Astrocyte of the hippocampus (primary cell): ENCODE measurements around the gene PSG7.
"Not testable (repeated sequence)": the region's sequence is repeated elsewhere in the genome, so short reads cannot be mapped to it uniquely, and the experiment has no call there.

Experiments
- DNase-seq: peaks from one replicate; pipeline ENCODE4 v3.0.0; 2011; ENCODE audit warnings: low read depth, low spot score

Gene PSG7

GRCh38 chr19:42916931-42917330 lies 20.1 kb downstream of the PSG7 start:
- DNase-seq = not testable (repeated sequence)

GRCh38 chr19:42913516-42913915 lies 23.5 kb downstream of the PSG7 start:
- DNase-seq = not testable (repeated sequence)

- not testable (repeated sequence) for DNase-seq
These were observed 24.1 kb downstream of the PSG7 start for GRCh38 chr19:42912941-42913340.

GRCh38 chr19:42911731-42912130 lies 25.3 kb downstream of the PSG7 start:
- DNase-seq = not testable (repeated sequence)

GRCh38 chr19:42906162-42906561 lies 30.8 kb downstream of the PSG7 start:
- not testable (repeated sequence) for DNase-seq

GRCh38 chr19:42900561-42900960 lies 36.4 kb downstream of the PSG7 start:
- DNase-seq = not testable (repeated sequence)

- not testable (repeated sequence) for DNase-seq
These were observed 37.3 kb downstream of the PSG7 start for GRCh38 chr19:42899674-42900073.

- not testable (repeated sequence) for DNase-seq
These were observed 37.9 kb downstream of the PSG7 start for GRCh38 chr19:42899110-42899509.

- DNase-seq = not testable (repeated sequence)
These were observed 38.4 kb downstream of the PSG7 start for GRCh38 chr19:42898656-42899055.

GRCh38 chr19:42897729-42898128 lies 39.3 kb downstream of the PSG7 start:
- DNase-seq = not testable (repeated sequence)

GRCh38 chr19:42890446-42890845 lies 46.6 kb downstream of the PSG7 start:
- not testable (repeated sequence) for DNase-seq

GRCh38 chr19:42887876-42888445 lies 49.0 kb downstream of the PSG7 start:
- DNase-seq = not testable (repeated sequence)

- DNase-seq = not testable (repeated sequence)
These were observed 54.3 kb downstream of the PSG7 start for GRCh38 chr19:42882730-42883129.

GRCh38 chr19:42882010-42882409 lies 55.0 kb downstream of the PSG7 start:
- not testable (repeated sequence) for DNase-seq

- DNase-seq = not testable (repeated sequence)
These were observed 55.7 kb downstream of the PSG7 start for GRCh38 chr19:42881279-42881678.

- not testable (repeated sequence) for DNase-seq
These were observed 56.4 kb downstream of the PSG7 start for GRCh38 chr19:42880621-42881020.

GRCh38 chr19:42879613-42880012 lies 57.4 kb downstream of the PSG7 start, which contains the start of gene PSG1:
TSS of gene PSG1 (minus strand) at chr19:42879713. CDS start at chr19:42879581, 132 bp downstream.
- DNase-seq = no peak

GRCh38 chr19:42876596-42876995 lies 60.4 kb downstream of the PSG7 start:
- DNase-seq = peak; percentile 45

GRCh38 chr19:42875881-42876280 lies 61.1 kb downstream of the PSG7 start:
- DNase-seq = peak; percentile 53

- DNase-seq = peak; percentile 76
These were observed 61.9 kb downstream of the PSG7 start for GRCh38 chr19:42874901-42875813.

- not testable (repeated sequence) for DNase-seq
These were observed 62.9 kb downstream of the PSG7 start for GRCh38 chr19:42874136-42874535.
